HG02763 (cell line): ENCODE measurements around the gene ZNF69.
"Not testable (repeated sequence)": the region's sequence is repeated elsewhere in the genome, so short reads cannot be mapped to it uniquely, and the experiment has no call there.

ENCODE experiments used
- ATAC-seq: cut with Tn5 transposase; IDR thresholded peaks from one replicate; pipeline ENCODE4 v1.9.1; 2021; ENCODE audit warnings: mild to moderate bottlenecking, moderate library complexity; ENCODE audit not compliant: unreplicated experiment

The ZNF69 gene

DNA sequence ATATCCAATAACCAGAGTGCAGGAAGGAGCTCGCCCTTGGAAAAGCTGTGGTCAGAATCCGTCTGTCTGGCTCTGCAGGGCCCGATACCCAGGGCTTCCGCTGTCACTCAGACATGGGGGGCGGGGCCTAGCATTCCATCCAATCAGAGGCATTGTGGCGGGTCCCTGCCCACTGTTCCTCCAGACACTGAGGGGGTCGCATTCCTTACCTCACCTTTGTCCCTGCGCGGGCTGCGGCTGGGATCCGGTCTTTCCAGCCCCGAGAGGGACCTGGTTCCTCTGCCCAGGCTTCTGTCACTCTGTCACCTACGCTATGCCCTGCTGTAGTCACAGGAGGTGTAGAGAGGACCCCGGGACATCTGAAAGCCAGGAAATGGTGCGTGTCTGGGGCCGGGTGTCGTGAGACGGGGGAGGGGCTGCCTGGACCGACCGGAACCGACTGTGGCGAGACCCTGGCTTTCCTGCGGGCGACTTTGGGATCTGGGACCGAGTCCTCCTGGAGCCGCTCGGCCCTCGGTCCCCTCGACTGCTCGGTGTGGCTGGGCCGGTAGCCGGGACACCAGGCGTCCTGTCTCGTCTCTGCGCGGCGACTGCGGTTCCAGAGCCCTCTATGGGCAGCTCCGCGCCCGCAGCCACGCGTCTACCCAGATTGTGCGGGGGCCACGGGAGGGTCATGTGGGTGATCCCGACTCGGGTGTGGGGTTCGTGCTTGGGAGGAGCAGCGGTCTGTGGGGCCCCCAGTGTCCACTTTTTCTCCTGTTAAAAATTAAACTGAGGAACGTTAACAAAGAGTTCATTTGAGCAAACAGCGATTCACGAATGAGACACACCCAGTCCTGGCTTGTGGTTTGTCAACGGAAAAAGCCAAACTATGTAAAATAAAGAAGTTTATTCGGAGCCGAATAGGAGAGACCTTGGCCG is at the start of gene ZNF69:
TSS of gene ZNF69 (plus strand) at position 172 of the 921 bp plus-strand sequence. CDS start at position 314, 142 bp downstream.
- ATAC-seq = peak; percentile 63

DNA sequence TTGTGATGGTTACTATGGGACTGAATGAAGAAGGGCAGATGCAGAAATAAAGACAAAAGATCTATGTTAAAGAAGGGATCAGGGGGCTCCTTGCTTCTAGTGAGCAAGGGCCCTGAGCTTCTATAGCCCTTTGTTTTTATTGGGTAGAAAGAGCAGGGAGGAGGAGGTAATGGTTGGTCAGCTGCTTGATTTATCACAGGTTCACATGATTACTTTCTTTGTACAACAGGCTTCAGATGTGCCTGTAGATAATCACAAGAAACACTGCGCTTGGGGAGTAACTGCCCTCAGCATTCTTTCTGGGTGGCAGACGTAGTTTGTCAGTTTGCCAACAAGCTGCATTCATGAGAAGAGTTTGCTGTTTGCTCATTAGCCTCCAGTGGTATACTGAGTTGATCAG is 43.9 kb upstream of the ZNF69 start:
- no peak for ATAC-seq

GRCh38 chr19:11847615-11848014 is 40.0 kb upstream of the ZNF69 start:
- ATAC-seq = not testable (repeated sequence)

GRCh38 chr19:11848200-11848593 is 39.4 kb upstream of the ZNF69 start:
- ATAC-seq = no peak

- peak; percentile 84 for ATAC-seq
Measured at GRCh38 chr19:11848594-11849469, 38.8 kb upstream of the ZNF69 start, which contains the start of gene ZNF439. ZNF439 (plus strand) TSS chr19:11848726; CDS start chr19:11848868, 142 bp downstream.

GRCh38 chr19:11850289-11850688 is 37.3 kb upstream of the ZNF69 start:
- ATAC-seq = not testable (repeated sequence)

DNA sequence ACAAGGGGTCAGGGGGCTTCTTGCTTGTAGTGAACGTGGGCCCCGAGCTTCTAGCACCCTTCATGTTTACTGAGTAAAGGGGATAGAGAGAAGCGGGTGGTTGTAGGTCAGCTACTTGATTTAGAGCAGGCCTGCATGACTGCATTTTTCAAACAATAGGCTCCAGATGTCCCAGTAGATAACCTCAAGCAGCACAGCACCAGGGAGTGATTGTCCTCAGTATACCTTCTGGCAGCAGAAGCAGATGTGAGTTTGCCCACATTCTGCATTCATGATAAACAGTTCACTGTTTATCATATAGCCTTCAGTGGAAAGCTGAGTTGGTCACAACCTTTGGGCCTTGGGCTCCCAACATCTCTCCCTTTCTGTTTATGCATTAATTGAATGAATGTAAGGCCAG is 34.2 kb upstream of the ZNF69 start:
- no peak for ATAC-seq

- ATAC-seq = no peak
Measured at GRCh38 chr19:11856596-11857250, 30.9 kb upstream of the ZNF69 start.

- ATAC-seq = no peak
Measured at GRCh38 chr19:11860721-11861120, 26.9 kb upstream of the ZNF69 start.

DNA sequence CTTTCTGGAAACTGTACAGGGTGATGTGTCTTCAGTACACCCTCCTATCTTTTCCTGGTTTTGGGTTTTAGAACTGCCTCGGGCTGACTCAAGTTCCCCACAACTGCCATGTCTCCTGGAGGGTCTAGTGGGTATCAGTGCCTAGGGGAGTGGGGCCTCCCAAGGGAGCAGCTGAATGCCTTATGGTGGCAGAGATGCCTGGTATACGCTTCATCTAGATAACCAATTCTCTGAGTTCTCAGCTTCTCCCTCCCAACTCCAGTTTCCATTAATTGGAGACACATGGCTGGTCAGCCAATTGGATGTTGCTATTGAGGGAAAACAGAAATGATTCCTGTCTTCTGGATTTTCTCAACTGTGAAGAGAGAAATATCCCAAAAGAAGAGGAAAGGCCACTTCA is 26.3 kb upstream of the ZNF69 start:
- no peak for ATAC-seq

DNA sequence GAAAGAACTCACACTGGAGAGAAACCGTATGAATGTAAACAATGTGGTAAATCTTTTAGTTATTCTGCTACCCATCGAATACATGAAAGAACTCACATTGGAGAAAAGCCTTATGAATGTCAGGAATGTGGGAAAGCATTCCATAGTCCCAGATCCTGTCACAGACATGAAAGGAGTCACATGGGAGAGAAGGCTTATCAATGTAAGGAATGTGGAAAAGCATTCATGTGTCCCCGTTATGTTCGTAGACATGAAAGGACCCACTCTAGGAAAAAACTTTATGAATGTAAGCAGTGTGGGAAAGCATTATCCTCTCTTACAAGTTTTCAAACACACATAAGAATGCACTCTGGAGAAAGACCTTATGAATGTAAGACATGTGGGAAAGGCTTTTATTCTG is 19.8 kb upstream of the ZNF69 start:
- ATAC-seq = not testable (repeated sequence)

DNA sequence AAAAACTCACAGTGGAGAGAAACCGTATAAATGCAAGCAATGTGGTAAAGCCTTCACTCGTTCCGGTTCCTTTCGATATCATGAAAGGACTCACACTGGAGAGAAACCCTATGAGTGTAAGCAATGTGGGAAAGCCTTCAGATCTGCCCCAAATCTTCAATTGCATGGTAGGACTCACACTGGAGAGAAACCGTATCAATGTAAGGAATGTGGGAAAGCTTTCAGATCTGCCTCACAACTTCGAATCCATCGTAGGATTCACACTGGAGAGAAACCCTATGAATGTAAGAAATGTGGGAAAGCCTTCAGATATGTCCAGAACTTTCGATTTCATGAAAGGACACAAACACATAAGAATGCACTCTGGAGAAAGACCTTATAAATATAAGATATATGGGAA is 19.4 kb upstream of the ZNF69 start:
- no peak for ATAC-seq

DNA sequence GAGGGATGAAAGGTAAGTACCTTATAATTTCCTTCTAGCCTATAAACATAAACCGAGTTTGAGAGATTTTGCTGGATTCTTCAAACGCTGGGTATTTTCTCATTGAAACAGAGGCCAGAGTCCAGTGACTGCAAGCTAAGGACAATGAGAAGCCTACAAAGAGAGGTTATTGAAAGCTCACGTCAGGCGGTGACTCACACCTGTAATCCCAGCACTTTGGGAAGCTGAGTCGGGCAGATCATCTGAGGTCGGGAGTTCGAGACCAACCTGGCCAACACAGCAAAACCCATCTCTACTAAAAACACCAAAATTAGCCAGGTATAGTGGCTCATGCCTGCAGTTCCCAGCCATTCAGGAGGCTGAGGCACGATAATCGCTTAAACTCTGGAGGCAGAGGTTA is 15.0 kb upstream of the ZNF69 start:
- no peak for ATAC-seq

DNA sequence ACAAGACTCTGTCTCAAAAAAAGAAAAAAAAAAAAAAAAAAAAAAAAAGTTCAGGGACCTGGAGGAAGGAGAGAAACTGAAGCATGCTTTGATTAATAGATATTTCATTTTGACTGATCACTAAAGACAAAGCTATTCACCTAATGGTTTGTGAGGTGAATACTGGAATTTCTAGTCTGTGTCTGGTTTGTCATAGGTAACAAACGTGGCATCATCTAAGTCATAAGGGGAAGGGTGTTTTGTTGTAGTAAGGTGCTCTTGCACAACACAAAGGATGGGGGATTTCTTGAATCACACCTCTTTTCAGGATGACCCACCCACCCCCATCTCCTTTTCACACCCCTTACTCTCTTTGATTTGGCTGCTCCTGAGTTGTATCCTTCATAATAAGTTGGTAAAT is 13.8 kb upstream of the ZNF69 start:
- ATAC-seq = no peak

DNA sequence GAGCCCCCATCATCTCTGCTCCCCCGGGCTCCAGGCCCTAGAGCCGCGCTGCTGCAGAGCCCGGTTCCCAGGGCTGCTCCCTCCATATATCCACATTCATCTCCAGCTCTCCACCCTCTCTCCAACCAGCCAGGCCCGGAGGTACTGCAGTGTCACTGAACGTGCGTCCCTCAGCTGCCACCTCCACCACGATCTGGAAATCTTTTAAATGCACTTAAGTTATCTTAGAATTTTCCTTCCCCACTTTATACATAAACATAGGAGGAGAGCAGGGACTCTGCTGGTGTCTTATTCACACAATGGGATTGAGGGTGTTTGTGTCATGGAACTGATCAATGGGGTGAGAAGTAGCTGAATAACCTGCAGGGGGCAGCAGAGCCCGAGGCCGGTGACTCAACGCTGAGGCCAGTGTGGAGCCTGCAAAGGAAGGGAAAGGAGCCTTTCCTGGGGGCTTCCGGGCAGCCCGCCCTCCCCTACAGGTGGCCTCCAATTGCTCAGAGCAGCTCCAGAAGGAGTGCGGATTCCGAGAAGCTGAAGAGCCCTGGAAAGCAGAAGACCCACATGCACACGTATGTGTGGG is 7.8 kb upstream of the ZNF69 start:
- not testable (repeated sequence) for ATAC-seq

DNA sequence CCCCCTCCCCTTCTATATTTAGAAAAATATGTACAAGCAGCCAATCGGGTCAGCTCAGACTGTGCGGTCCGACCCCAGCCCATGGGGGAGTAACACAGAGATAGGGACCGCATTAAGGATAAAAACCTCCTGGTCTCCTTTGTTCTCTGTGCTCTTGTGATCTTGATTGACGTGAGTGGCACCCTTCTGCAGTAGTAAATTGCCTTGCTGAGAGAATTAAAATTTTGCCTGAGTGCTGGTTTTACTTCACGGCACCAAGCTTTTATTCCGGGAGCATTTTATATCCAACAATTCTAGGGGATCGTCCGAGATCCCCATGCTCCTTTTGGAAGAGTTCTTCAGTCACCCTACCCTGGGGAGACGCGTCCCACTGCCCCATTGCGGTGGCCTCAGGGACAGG is 7.0 kb upstream of the ZNF69 start:
- ATAC-seq = no peak

GRCh38 chr19:11881151-11881800 is 6.3 kb upstream of the ZNF69 start:
- ATAC-seq = no peak

- no peak for ATAC-seq
Measured at GRCh38 chr19:11882606-11883005, 5.0 kb upstream of the ZNF69 start.

DNA sequence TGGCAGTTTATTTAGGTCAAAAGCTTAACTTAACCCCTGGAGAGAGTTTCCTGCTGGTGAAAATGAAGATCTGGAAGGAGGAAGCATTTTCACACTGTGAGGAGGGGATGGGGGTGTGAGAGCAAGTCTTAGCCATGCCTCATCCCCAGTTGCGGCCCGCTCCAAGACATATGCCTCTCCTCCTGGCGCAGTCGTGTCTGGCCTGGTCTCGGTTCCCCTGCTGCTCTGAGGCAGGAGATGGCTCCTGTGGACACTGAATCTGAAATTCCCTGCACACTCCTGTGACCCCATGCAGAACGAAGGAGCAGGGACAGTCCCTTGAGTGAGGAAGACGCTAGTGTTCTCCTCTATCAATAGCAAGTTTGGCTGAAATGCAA is 360 bp upstream of the ZNF69 start:
- ATAC-seq = no peak

GRCh38 chr19:11889901-11890300 is 2.3 kb downstream of the ZNF69 start:
- ATAC-seq = not testable (repeated sequence)
